Endothelial cell (in vitro differentiated cells): ENCODE results near the gene CERT1. TPM values are rescaled to one million over a fixed set of nuclear protein-coding genes. Genes with fewer than 3 reads are reported as not detected.
"Not testable (repeated sequence)": the region's sequence is repeated elsewhere in the genome, so short reads cannot be mapped to it uniquely, and the experiment has no call there.

Source experiments
- DNase-seq: peaks from one replicate; pipeline ENCODE4 v3.0.0; 2021; ENCODE audit warnings: low spot score
- H3K27ac Mint-ChIP-seq: one replicate; pipeline ENCODE4 v1.8.0; 2021; ENCODE audit warnings: mixed read lengths, inconsistent platforms; ENCODE audit not compliant: unreplicated experiment
- H3K27me3 Mint-ChIP-seq: one replicate; pipeline ENCODE4 v1.8.0; 2021; ENCODE audit warnings: mild to moderate bottlenecking, moderate library complexity, mixed read lengths, inconsistent platforms; ENCODE audit not compliant: unreplicated experiment
- H3K36me3 Mint-ChIP-seq: one replicate; pipeline ENCODE4 v1.8.0; 2021; ENCODE audit warnings: mild to moderate bottlenecking, low read depth, mixed read lengths, inconsistent platforms; ENCODE audit not compliant: unreplicated experiment
- H3K4me1 Mint-ChIP-seq: one replicate; pipeline ENCODE4 v1.8.0; 2021; ENCODE audit warnings: mild to moderate bottlenecking, mixed read lengths, inconsistent platforms; ENCODE audit not compliant: unreplicated experiment
- H3K4me3 Mint-ChIP-seq: one replicate; pipeline ENCODE4 v1.8.0; 2021; ENCODE audit warnings: mild to moderate bottlenecking, mixed read lengths, inconsistent platforms; ENCODE audit not compliant: unreplicated experiment
- H3K9me3 Mint-ChIP-seq: one replicate; pipeline ENCODE4 v1.8.0; 2021; ENCODE audit warnings: mixed read lengths, inconsistent platforms; ENCODE audit not compliant: unreplicated experiment
- total RNA-seq: library from RNA; stranded (reverse); fragmentation: NEBNext Ultra II Directional; extraction: Animal tissue kit (Norgen Biotek cat#: 25700); gene quantifications from one replicate; pipeline ENCODE4 v1.2.1, GENCODE V29; 2021; ENCODE audit not compliant: unreplicated experiment
- TF ChIP-seq, protein P1 (sequence below): fragments of 200-600 bp; sonication (generic); IDR thresholded peaks from one replicate; pipeline ENCODE4 v1.5.0; 2021; ENCODE audit warnings: antibody characterized with exemption; ENCODE audit not compliant: unreplicated experiment

CERT1 gene
- total RNA-seq, 1 donor from 2014 or later: 46.8 TPM

DNA sequence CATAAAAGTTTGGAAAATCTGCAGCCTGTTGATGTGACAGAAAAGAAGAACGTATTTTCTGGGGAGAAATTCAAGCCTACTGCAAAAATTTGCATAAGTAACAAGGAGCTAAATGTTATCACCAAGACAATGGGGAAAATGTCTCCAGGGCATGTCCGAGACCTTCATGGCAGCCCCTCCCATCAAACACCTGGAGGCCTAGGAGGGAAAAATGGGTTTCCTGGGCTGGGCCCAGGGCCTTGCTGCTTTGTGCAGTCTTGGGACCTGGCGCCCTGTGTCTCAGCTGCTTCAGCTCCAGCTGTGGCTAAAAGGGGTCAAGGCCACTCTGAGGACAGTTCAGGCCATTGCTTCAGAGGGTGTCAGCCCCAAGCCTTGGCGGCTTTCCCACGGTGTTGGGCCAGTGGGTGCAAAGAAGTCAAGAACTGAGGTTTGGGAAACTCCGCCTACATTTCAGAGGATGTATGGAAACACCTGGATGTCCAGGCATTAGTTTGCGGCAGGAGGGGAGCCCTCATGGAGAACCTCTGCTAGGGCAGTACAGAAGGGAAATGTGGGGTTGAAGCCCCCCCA lies 13.1 kb downstream of the CERT1 start:
- TF ChIP-seq, protein P1, sequence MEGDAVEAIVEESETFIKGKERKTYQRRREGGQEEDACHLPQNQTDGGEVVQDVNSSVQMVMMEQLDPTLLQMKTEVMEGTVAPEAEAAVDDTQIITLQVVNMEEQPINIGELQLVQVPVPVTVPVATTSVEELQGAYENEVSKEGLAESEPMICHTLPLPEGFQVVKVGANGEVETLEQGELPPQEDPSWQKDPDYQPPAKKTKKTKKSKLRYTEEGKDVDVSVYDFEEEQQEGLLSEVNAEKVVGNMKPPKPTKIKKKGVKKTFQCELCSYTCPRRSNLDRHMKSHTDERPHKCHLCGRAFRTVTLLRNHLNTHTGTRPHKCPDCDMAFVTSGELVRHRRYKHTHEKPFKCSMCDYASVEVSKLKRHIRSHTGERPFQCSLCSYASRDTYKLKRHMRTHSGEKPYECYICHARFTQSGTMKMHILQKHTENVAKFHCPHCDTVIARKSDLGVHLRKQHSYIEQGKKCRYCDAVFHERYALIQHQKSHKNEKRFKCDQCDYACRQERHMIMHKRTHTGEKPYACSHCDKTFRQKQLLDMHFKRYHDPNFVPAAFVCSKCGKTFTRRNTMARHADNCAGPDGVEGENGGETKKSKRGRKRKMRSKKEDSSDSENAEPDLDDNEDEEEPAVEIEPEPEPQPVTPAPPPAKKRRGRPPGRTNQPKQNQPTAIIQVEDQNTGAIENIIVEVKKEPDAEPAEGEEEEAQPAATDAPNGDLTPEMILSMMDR: no peak
- H3K36me3 Mint-ChIP-seq: peaks cover 15% of the 10 kb centered on the region
- no peak overlapping the region for H3K4me3 Mint-ChIP-seq
- no peak for DNase-seq
- peaks cover 2% of the 10 kb centered on the region for H3K4me1 Mint-ChIP-seq
- H3K27me3 Mint-ChIP-seq: no peaks in the 10 kb centered on the region
- H3K9me3 Mint-ChIP-seq: no peaks in the 10 kb centered on the region
- H3K27ac Mint-ChIP-seq: no peak overlapping the region

DNA sequence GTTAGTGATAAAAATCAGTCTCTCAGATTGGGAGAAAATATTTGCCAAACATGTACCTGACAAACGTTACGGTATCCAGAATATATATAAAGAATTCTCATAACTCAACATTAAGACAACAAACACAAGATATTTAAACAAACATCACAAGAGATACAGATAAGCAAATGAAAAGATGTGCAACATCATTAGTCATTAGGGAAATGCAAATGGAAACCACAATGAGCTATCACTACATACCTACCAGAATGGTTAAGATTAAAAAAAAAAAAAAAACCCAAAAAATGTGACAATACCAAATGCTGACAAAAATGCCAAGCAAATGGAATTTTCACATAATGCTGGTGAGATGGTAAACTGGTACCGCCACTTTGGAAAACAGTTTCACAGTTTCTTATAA lies 15.4 kb downstream of the CERT1 start:
- no peak overlapping the region for H3K4me3 Mint-ChIP-seq
- no peak overlapping the region for H3K27ac Mint-ChIP-seq
- no peak for DNase-seq
- H3K27me3 Mint-ChIP-seq: no peaks in the 10 kb centered on the region
- peaks cover 2% of the 10 kb centered on the region for H3K4me1 Mint-ChIP-seq
- H3K9me3 Mint-ChIP-seq: no peaks in the 10 kb centered on the region
- H3K36me3 Mint-ChIP-seq: peaks cover 23% of the 10 kb centered on the region
- TF ChIP-seq, protein P1: no peak

DNA sequence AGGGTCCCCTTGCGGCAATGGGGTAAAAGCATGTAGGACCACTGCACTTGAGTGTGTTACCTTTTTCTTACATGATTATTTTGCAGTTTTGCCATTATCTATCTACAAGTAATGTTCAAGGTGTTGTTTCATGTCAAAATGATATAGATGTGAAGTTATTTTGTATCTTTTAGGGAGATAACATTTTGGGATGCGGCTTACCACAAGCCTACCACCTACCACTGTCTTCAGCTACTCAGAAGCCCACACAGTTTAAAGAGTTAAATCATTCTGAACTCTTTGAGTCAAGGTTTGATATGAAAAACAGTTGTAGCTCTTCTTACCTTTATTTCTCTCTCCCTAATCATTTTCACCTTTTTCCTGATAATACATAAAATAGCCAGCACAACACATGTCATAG lies 19.8 kb downstream of the CERT1 start:
- Mint-ChIP-seq H3K4me1 (peaks cover 2% of the 10 kb centered on the region), H3K9me3 (no peaks in the 10 kb centered on the region), H3K4me3 (peak overlapping the region; percentile 29), H3K36me3 (peaks cover 31% of the 10 kb centered on the region), H3K27ac (no peak overlapping the region), H3K27me3 (no peaks in the 10 kb centered on the region)
- TF ChIP-seq, protein P1: no peak
- no peak for DNase-seq

DNA sequence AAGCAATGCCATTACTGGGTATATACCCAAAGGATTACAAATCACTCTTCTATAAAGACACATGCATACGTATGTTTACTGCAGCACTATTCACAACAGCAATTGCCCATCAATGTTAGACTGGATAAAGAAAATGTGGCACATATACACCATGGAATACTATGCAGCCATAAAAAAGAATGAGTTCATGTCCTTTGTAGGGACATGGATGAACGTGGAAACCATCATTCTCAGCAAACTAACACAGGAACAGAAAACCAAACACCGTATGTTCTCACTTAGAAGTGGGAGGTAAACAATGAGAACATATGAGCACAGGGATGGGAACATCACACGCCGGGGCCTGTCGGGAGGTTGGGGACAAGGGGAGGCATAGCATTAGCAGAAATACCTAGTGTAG lies 21.6 kb downstream of the CERT1 start:
- H3K4me1 Mint-ChIP-seq, H3K4me3 Mint-ChIP-seq, H3K27ac Mint-ChIP-seq, H3K27me3 Mint-ChIP-seq, H3K9me3 Mint-ChIP-seq, DNase-seq: not testable (repeated sequence)
- H3K36me3 Mint-ChIP-seq: peaks cover 31% of the 10 kb centered on the region

DNA sequence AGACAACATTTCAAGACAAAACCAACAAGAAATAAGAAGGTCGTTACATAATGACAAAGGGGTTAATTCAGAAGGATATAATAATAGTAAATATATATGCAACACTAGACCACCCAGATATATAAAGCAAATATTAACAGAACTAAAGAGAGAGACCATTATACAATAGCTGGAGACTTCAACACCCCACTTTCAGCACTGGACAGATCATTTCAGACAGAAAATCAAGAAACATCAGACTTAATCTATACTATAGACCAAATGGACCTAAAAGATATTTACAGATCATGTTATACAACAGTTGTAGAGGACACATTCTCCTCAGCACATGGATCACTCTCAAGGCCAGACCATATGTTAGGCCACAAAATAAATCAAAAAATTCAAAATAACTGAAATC lies 26.8 kb downstream of the CERT1 start:
- peaks cover 13% of the 10 kb centered on the region for H3K36me3 Mint-ChIP-seq
- no peaks in the 10 kb centered on the region for H3K9me3 Mint-ChIP-seq
- no peaks in the 10 kb centered on the region for H3K27me3 Mint-ChIP-seq
- TF ChIP-seq, protein P1: no peak
- no peaks in the 10 kb centered on the region for H3K4me1 Mint-ChIP-seq
- no peak overlapping the region for H3K27ac Mint-ChIP-seq
- no peak overlapping the region for H3K4me3 Mint-ChIP-seq
- no peak for DNase-seq
